Neuronal stem cell (in vitro differentiated cells): ENCODE measurements around the gene AFTPH.

Source experiments
- DNase-seq: peaks from one replicate; pipeline ENCODE4 v3.0.0-alpha.2; 2013; ENCODE audit warnings: low spot score
- H2AFZ ChIP-seq: one replicate; pipeline ENCODE4 v1.6.1; 2013; ENCODE audit warnings: mild to moderate bottlenecking, low read length, inconsistent platforms
- H2AK5ac ChIP-seq: 2 replicates; pipeline ENCODE4 v1.6.1; 2013; ENCODE audit warnings: low read depth, mild to moderate bottlenecking, inconsistent platforms, low read length, moderate library complexity, mixed read lengths
- H2BK120ac ChIP-seq: 2 replicates; pipeline ENCODE4 v1.6.1; 2013; ENCODE audit warnings: low read depth, mild to moderate bottlenecking, inconsistent platforms, low read length, moderate library complexity, mixed read lengths
- H2BK12ac ChIP-seq: one replicate; pipeline ENCODE4 v1.6.1; 2013; ENCODE audit warnings: low read length, inconsistent platforms
- H2BK15ac ChIP-seq: 2 replicates; pipeline ENCODE4 v1.6.1; 2013; ENCODE audit warnings: mild to moderate bottlenecking, low read length, inconsistent platforms, mixed read lengths
- H2BK5ac ChIP-seq: one replicate; pipeline ENCODE4 v1.6.1; 2013; ENCODE audit warnings: inconsistent platforms, mild to moderate bottlenecking, low read length, moderate library complexity
- H3K14ac ChIP-seq: one replicate; pipeline ENCODE4 v1.6.1; 2013; ENCODE audit warnings: low read length, inconsistent platforms
- H3K18ac ChIP-seq: 2 replicates; pipeline ENCODE4 v1.6.1; 2013; ENCODE audit warnings: low read length, inconsistent platforms
- H3K23ac ChIP-seq: 2 replicates; pipeline ENCODE4 v1.6.1; 2013; ENCODE audit warnings: low read depth, mild to moderate bottlenecking, mixed read lengths, low read length, inconsistent platforms; ENCODE audit not compliant: poor library complexity
- H3K27ac ChIP-seq: replicated peaks from 3 replicates; pipeline ENCODE4 v1.5.1; 2013; ENCODE audit warnings: low read length, inconsistent platforms
- H3K27me3 ChIP-seq, 3 experiments: 2 replicates each; pipeline ENCODE4 v1.6.1; 2013; ENCODE audit warnings: low read length in 3 of 3, mild to moderate bottlenecking in 2 of 3, inconsistent platforms in 1 of 3, low read depth in 1 of 3, mixed read lengths in 1 of 3, moderate library complexity in 1 of 3; ENCODE audit not compliant: control insufficient read depth in 3 of 3, insufficient read depth in 3 of 3
- H3K36me3 ChIP-seq, 2 donors: replicated peaks in 1 of 2; 2 replicates each; pipeline ENCODE4 v1.6.1; 2013; ENCODE audit warnings: low read length in 2 of 2; ENCODE audit not compliant: control insufficient read depth in 2 of 2, insufficient read depth in 2 of 2
- H3K4ac ChIP-seq: 2 replicates; pipeline ENCODE4 v1.6.1; 2013; ENCODE audit warnings: inconsistent platforms, mild to moderate bottlenecking, low read length, moderate library complexity
- H3K4me1 ChIP-seq, 2 donors: 1 replicate in 1 of 2; 2 replicates in 1 of 2; pipeline ENCODE4 v1.6.1; 2013; ENCODE audit warnings: low read length in 2 of 2, low read depth in 1 of 2; ENCODE audit not compliant: control insufficient read depth in 2 of 2, insufficient read depth in 1 of 2
- H3K4me2 ChIP-seq: one replicate; pipeline ENCODE4 v1.6.1; 2013; ENCODE audit warnings: mild to moderate bottlenecking, low read length, inconsistent platforms; ENCODE audit not compliant: insufficient read depth, poor library complexity, severe bottlenecking
- H3K4me3 ChIP-seq, 2 donors: 2 replicates each; pipeline ENCODE4 v1.5.1; 2013; ENCODE audit warnings: low read length in 2 of 2, mild to moderate bottlenecking in 2 of 2, inconsistent platforms in 1 of 2, moderate library complexity in 1 of 2
- H3K79me1 ChIP-seq: one replicate; pipeline ENCODE4 v1.6.1; 2013; ENCODE audit warnings: low read depth, mild to moderate bottlenecking, inconsistent platforms, low read length, moderate library complexity
- H3K9ac ChIP-seq: one replicate; pipeline ENCODE4 v1.6.1; 2013; ENCODE audit warnings: mild to moderate bottlenecking, low read depth, low read length, inconsistent platforms; ENCODE audit not compliant: poor library complexity
- H3K9me3 ChIP-seq, 2 donors: replicated peaks in 1 of 2; 2 replicates each; pipeline versions ENCODE3 to v1.6.1; 2013; ENCODE audit warnings: low read length in 2 of 2, mild to moderate bottlenecking in 2 of 2, inconsistent platforms in 1 of 2, low read depth in 1 of 2, mixed read lengths in 1 of 2, moderate library complexity in 1 of 2; ENCODE audit not compliant: control insufficient read depth in 2 of 2, insufficient read depth in 1 of 2
- H4K8ac ChIP-seq: one replicate; pipeline ENCODE4 v1.6.1; 2013; ENCODE audit warnings: low read depth, mild to moderate bottlenecking, inconsistent platforms, low read length, moderate library complexity
- H4K91ac ChIP-seq: one replicate; pipeline ENCODE4 v1.6.1; 2013; ENCODE audit warnings: low read length, low read depth, mild to moderate bottlenecking, inconsistent platforms; ENCODE audit not compliant: poor library complexity
- WGBS, 2 donors: extraction: QIAGEN DNeasy Blood & Tissue Kit; methylation state at CpG; one replicate each; pipeline ENCODE4 v1.1.7; 2013; ENCODE audit warnings: missing lambda C conversion rate in 2 of 2, mixed read lengths in 1 of 2; ENCODE audit not compliant: insufficient read length in 2 of 2, insufficient replicate concordance in 1 of 2; ENCODE audit errors: extremely low coverage in 2 of 2; 5-methylcytosine and 5-hydroxymethylcytosine counted together

AFTPH gene

GRCh38 chr2:64550042-64550441, 25.9 kb downstream of the AFTPH start:
- WGBS, 2 donors: no CpG with 5 or more reads among the region's 1 CpG
- Histone ChIP-seq H3K4ac (no peak overlapping the region), H3K18ac (no peak overlapping the region), H3K27me3 (no peaks in the 10 kb centered on the region), H3K79me1 (no peaks in the 10 kb centered on the region), H2AK5ac (no peak overlapping the region), H3K36me3 (peaks cover 0 to 12% of the 10 kb centered on the region in 2 donors), H2AFZ (no peak overlapping the region), H3K23ac (no peak overlapping the region), H3K9me3 (peaks cover 2 to 6% of the 10 kb centered on the region in 2 donors), H2BK120ac (no peak overlapping the region), H2BK12ac (no peak overlapping the region), H3K4me1 (no peaks in the 10 kb centered on the region), H2BK15ac (no peak overlapping the region), H4K91ac (no peak overlapping the region), H3K4me2 (no peak overlapping the region), H4K8ac (no peak overlapping the region), H3K27ac (no peak overlapping the region), H3K4me3 (no peak overlapping the region), H3K14ac (no peak overlapping the region), H2BK5ac (no peak overlapping the region), H3K9ac (no peak overlapping the region)
- DNase-seq: no peak

- peaks cover 0 to 15% of the 10 kb centered on the region in 2 donors for H3K36me3 ChIP-seq
- no peak overlapping the region for H4K8ac ChIP-seq
- no peak overlapping the region for H3K14ac ChIP-seq
- no peak overlapping the region for H3K18ac ChIP-seq
- no peak for DNase-seq
- no peaks in the 10 kb centered on the region for H3K4me1 ChIP-seq
- H3K79me1 ChIP-seq: no peaks in the 10 kb centered on the region
- no peak overlapping the region for H4K91ac ChIP-seq
- WGBS, 2 donors: no CpG with 5 or more reads among the region's 1 CpG
- no peak overlapping the region for H2BK15ac ChIP-seq
- H3K9me3 ChIP-seq: peaks cover 2 to 6% of the 10 kb centered on the region in 2 donors
- H2BK12ac ChIP-seq: no peak overlapping the region
- H3K4ac ChIP-seq: no peak overlapping the region
- H2AFZ ChIP-seq: no peak overlapping the region
- no peak overlapping the region for H2AK5ac ChIP-seq
- H3K9ac ChIP-seq: no peak overlapping the region
- no peak overlapping the region for H3K23ac ChIP-seq
- no peak overlapping the region for H2BK5ac ChIP-seq
- no peak overlapping the region for H3K4me2 ChIP-seq
- no peak overlapping the region for H3K4me3 ChIP-seq
- H3K27me3 ChIP-seq: no peaks in the 10 kb centered on the region
- no peak overlapping the region for H3K27ac ChIP-seq
- H2BK120ac ChIP-seq: no peak overlapping the region
These were observed 27.7 kb downstream of the AFTPH start for GRCh38 chr2:64551851-64552250.

GRCh38 chr2:64554117-64554516, 30.0 kb downstream of the AFTPH start:
- no peak overlapping the region for H3K27ac ChIP-seq
- H2BK5ac ChIP-seq: no peak overlapping the region
- DNase-seq: no peak
- H2BK12ac ChIP-seq: no peak overlapping the region
- peaks cover 2 to 6% of the 10 kb centered on the region in 2 donors for H3K9me3 ChIP-seq
- H3K14ac ChIP-seq: no peak overlapping the region
- H2AFZ ChIP-seq: no peak overlapping the region
- no peaks in the 10 kb centered on the region for H3K4me1 ChIP-seq
- no peak overlapping the region for H2BK120ac ChIP-seq
- H2BK15ac ChIP-seq: no peak overlapping the region
- H2AK5ac ChIP-seq: no peak overlapping the region
- H3K9ac ChIP-seq: no peak overlapping the region
- no peak overlapping the region for H3K18ac ChIP-seq
- no peak overlapping the region for H3K4ac ChIP-seq
- H4K8ac ChIP-seq: no peak overlapping the region
- H3K36me3 ChIP-seq: peaks cover 2 to 15% of the 10 kb centered on the region in 2 donors
- no peak overlapping the region for H3K23ac ChIP-seq
- no peak overlapping the region for H3K4me2 ChIP-seq
- no peaks in the 10 kb centered on the region for H3K27me3 ChIP-seq
- no peaks in the 10 kb centered on the region for H3K79me1 ChIP-seq
- H3K4me3 ChIP-seq: no peak overlapping the region
- H4K91ac ChIP-seq: no peak overlapping the region

- H3K4me3 ChIP-seq: no peak overlapping the region
- no peak overlapping the region for H2BK120ac ChIP-seq
- no peak overlapping the region for H2BK5ac ChIP-seq
- no peak overlapping the region for H2BK15ac ChIP-seq
- H4K91ac ChIP-seq: no peak overlapping the region
- H3K4me1 ChIP-seq: no peaks in the 10 kb centered on the region
- no peak overlapping the region for H3K4ac ChIP-seq
- H3K9ac ChIP-seq: no peak overlapping the region
- H3K79me1 ChIP-seq: no peaks in the 10 kb centered on the region
- H3K4me2 ChIP-seq: no peak overlapping the region
- H3K36me3 ChIP-seq: peaks cover 2 to 4% of the 10 kb centered on the region in 2 donors
- WGBS, 2 donors: no CpG with 5 or more reads among the region's 4 CpGs
- no peak overlapping the region for H3K14ac ChIP-seq
- no peaks in the 10 kb centered on the region for H3K27me3 ChIP-seq
- no peaks in the 10 kb centered on the region for H3K9me3 ChIP-seq
- H3K23ac ChIP-seq: no peak overlapping the region
- no peak overlapping the region for H4K8ac ChIP-seq
- no peak overlapping the region for H3K18ac ChIP-seq
- no peak overlapping the region for H3K27ac ChIP-seq
- H2BK12ac ChIP-seq: no peak overlapping the region
- no peak overlapping the region for H2AK5ac ChIP-seq
- H2AFZ ChIP-seq: no peak overlapping the region
- DNase-seq: no peak
These were observed 34.4 kb downstream of the AFTPH start for GRCh38 chr2:64558445-64559081.
